Measurements from ENCODE around the gene ARHGAP33. TPM values are rescaled to one million over a fixed set of nuclear protein-coding genes. Genes with fewer than 3 reads are reported as not detected.

The ARHGAP33 gene
- total and polyA plus RNA-seq, 2 experiments from 2014 or later, result 11.6 to 22.1 TPM

- Mint-ChIP-seq H3K36me3 (ENCODE audit: low read depth) (peaks cover 77% of the 10 kb centered on the region), H3K9me3 (no peaks in the 10 kb centered on the region)
- peaks cover 29% of the 10 kb centered on the region; the same call in 1 of the 2 replicates for H3K36me3 ChIP-seq (ENCODE audit: insufficient read depth)
These were observed 47.2 kb upstream of the ARHGAP33 start for GRCh38 chr19:35727956-35728706.

More at GRCh38 chr19:35727956-35728706, 47.2 kb upstream of the ARHGAP33 start:
- Histone ChIP-seq H3K4me3 (no peak overlapping the region), H4K20me1 (replicated peaks; ENCODE audit: insufficient read depth) (peaks cover 5% of the 10 kb centered on the region), H3F3A (replicated peaks; ENCODE audit: low read depth) (no peaks in the 10 kb centered on the region), H3K27ac (ENCODE audit: low read depth) (no peak overlapping the region), H3K27me3 (ENCODE audit: insufficient read depth) (no peaks in the 10 kb centered on the region), H3K9me2 (ENCODE audit: insufficient read depth) (no peaks in the 10 kb centered on the region), H3K79me2 (replicated peaks; ENCODE audit: insufficient read depth) (no peaks in the 10 kb centered on the region), H2AFZ (no peak overlapping the region), H3K4me1 (ENCODE audit: insufficient read depth) (no peaks in the 10 kb centered on the region), H3K4me2 (no peak overlapping the region)
- ATAC-seq, result no peak
- no peak for TF ChIP-seq CREB1 (CRISPR knock-in tag; IDR thresholded peaks at IDR 0.05; ENCODE audit: low read depth)
- TF ChIP-seq ETS1 (IDR thresholded peaks at IDR 0.05), result no peak
- TF ChIP-seq CTCF (conservative IDR thresholded peaks at IDR 0.05; ENCODE audit: low read depth in 2 of 2), result no peak
- TF ChIP-seq NANOG (IDR thresholded peaks at IDR 0.05; ENCODE audit: borderline replicate concordance), result no peak
- no peak for TF ChIP-seq STAT1 (IDR thresholded peaks at IDR 0.05; ENCODE audit: unreplicated experiment)
- no peak for TF ChIP-seq REST (IDR thresholded peaks at IDR 0.05; ENCODE audit: unreplicated experiment)
- no peak for TF ChIP-seq EZH2 (IDR thresholded peaks at IDR 0.05; ENCODE audit: low read depth, unreplicated experiment)
- DNase-seq (ENCODE audit: low spot score), result no peak
- Mint-ChIP-seq H3K27me3 (ENCODE audit: insufficient read depth, low read depth, poor library complexity) (peaks cover 13% of the 10 kb centered on the region), H3K4me3 (no peak overlapping the region), H3K4me1 (no peaks in the 10 kb centered on the region), H3K27ac (no peak overlapping the region)

Data from GM23338 (cell line).